RWPE2 (cell line): ENCODE data around the gene MRPL55.

Source experiments
- ATAC-seq: fragments of 200-7000 bp; cut with Tn5 transposase; 3 replicates; pipeline ENCODE4 v1.9.1; 2021; ENCODE audit warnings: low read depth
- DNase-seq: peaks from one replicate; pipeline ENCODE4 v3.0.0-alpha.2; 2020; ENCODE audit warnings: low spot score
- H3K27ac ChIP-seq: fragments of 450-650 bp; 2 replicates; pipeline ENCODE4 v1.5.1; 2017; ENCODE audit warnings: mild to moderate bottlenecking; ENCODE audit not compliant: poor library complexity, severe bottlenecking
- H3K27me3 ChIP-seq: fragments of 250-450 bp; sonication (Bioruptor Pico); 2 replicates; pipeline ENCODE4 v1.5.1; 2021; ENCODE audit warnings: mild to moderate bottlenecking, moderate library complexity; ENCODE audit not compliant: insufficient read depth, poor library complexity, severe bottlenecking
- H3K36me3 ChIP-seq: fragments of 250-450 bp; sonication (Bioruptor Pico); 2 replicates; pipeline ENCODE4 v1.5.1; 2020; ENCODE audit warnings: low read depth, mild to moderate bottlenecking, moderate library complexity
- H3K4me1 ChIP-seq: fragments of 250-450 bp; sonication (Bioruptor Pico); 2 replicates; pipeline ENCODE4 v1.5.1; 2021; ENCODE audit warnings: mild to moderate bottlenecking, moderate library complexity; ENCODE audit not compliant: insufficient read depth, poor library complexity, severe bottlenecking
- H3K4me3 ChIP-seq: fragments of 250-450 bp; sonication (Bioruptor Pico); 2 replicates; pipeline ENCODE4 v1.5.1; 2021; ENCODE audit warnings: mild to moderate bottlenecking, moderate library complexity; ENCODE audit not compliant: severe bottlenecking
- H3K9me3 ChIP-seq: fragments of 250-450 bp; sonication (Bioruptor Pico); 2 replicates; pipeline ENCODE4 v1.5.1; 2021; ENCODE audit warnings: mild to moderate bottlenecking, moderate library complexity; ENCODE audit not compliant: severe bottlenecking
- TF ChIP-seq, protein P1 (sequence below): fragments of 450-650 bp; IDR thresholded peaks from one replicate; pipeline ENCODE4 v1.5.1; 2017; ENCODE audit warnings: mild to moderate bottlenecking, moderate library complexity; ENCODE audit not compliant: poor library complexity, severe bottlenecking

The MRPL55 gene

DNA sequence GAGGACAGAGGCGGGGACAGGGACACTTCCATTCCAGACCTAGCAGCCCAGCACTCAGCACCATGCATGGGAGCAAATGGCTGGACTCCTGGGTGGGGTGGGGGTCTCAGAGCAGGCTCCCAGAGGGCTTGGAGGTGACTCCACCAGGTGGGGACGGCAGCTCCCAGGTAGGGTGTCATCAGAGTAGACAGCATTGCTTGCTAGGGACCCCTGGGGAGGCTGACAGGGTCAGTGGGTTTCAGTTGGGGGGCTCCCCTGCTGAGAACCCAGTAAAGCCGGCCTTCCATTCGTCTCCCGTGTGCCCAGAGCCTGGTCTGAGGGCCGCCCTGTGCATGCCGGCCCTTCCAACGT, 35.9 kb upstream of the MRPL55 start:
- TF ChIP-seq, protein P1, sequence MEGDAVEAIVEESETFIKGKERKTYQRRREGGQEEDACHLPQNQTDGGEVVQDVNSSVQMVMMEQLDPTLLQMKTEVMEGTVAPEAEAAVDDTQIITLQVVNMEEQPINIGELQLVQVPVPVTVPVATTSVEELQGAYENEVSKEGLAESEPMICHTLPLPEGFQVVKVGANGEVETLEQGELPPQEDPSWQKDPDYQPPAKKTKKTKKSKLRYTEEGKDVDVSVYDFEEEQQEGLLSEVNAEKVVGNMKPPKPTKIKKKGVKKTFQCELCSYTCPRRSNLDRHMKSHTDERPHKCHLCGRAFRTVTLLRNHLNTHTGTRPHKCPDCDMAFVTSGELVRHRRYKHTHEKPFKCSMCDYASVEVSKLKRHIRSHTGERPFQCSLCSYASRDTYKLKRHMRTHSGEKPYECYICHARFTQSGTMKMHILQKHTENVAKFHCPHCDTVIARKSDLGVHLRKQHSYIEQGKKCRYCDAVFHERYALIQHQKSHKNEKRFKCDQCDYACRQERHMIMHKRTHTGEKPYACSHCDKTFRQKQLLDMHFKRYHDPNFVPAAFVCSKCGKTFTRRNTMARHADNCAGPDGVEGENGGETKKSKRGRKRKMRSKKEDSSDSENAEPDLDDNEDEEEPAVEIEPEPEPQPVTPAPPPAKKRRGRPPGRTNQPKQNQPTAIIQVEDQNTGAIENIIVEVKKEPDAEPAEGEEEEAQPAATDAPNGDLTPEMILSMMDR, result no peak
- H3K4me1 ChIP-seq, result peaks cover 12% of the 10 kb centered on the region

DNA sequence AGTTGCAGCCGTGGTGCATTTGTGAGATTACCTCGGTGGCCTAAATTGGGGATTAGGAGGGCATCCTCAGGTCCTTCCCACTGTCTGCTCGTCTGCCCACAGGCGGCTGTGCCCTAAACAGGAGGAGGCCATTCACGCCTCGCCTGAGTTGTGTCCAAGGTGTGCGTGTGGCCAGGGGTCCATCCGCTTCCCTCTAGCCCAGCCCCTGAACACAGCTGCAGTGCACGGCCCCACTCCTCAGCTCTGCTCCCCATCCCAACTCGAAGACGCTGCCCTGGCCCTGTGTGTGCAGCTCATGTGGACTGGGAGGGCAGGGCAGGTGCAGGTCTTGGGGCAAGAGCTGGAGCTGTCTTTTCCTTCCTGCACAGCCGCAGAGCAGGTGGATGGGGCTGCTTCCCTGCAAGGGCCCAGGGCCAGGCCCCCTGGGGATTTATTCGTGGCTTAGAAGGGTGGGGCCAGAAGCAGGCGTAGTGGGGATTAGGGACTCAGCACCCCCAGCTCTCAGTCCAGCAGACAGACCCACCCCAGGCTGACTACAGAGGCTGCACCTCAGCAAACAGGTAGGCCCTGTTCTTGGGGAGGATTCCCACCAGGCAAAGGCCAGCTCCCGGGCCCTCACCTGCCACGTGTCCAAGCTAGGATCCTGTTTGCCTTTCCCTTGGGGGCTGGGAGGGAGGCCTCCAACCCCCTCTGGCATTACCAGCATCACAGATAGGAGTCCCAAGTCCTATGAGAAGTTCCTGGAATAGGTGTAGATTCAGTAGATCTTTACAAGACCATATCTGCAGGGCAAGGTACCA, 35.3 kb upstream of the MRPL55 start:
- TF ChIP-seq, protein P1, result no peak
- no peak overlapping the region for H3K27ac ChIP-seq
- H3K4me1 ChIP-seq, result peaks cover 12% of the 10 kb centered on the region
- H3K36me3 ChIP-seq, result peaks cover 15% of the 10 kb centered on the region
- H3K27me3 ChIP-seq, result no peaks in the 10 kb centered on the region
- ATAC-seq, result no peak
- no peak for DNase-seq
- no peak overlapping the region for H3K4me3 ChIP-seq
- no peaks in the 10 kb centered on the region for H3K9me3 ChIP-seq

More for the DNA sequence above, 35.9 kb upstream of the MRPL55 start:
- H3K27ac ChIP-seq, result no peak overlapping the region
- no peaks in the 10 kb centered on the region for H3K27me3 ChIP-seq
- H3K9me3 ChIP-seq, result no peaks in the 10 kb centered on the region
- no peak overlapping the region for H3K4me3 ChIP-seq
- no peak for ATAC-seq
- peaks cover 15% of the 10 kb centered on the region for H3K36me3 ChIP-seq
- no peak for DNase-seq

DNA sequence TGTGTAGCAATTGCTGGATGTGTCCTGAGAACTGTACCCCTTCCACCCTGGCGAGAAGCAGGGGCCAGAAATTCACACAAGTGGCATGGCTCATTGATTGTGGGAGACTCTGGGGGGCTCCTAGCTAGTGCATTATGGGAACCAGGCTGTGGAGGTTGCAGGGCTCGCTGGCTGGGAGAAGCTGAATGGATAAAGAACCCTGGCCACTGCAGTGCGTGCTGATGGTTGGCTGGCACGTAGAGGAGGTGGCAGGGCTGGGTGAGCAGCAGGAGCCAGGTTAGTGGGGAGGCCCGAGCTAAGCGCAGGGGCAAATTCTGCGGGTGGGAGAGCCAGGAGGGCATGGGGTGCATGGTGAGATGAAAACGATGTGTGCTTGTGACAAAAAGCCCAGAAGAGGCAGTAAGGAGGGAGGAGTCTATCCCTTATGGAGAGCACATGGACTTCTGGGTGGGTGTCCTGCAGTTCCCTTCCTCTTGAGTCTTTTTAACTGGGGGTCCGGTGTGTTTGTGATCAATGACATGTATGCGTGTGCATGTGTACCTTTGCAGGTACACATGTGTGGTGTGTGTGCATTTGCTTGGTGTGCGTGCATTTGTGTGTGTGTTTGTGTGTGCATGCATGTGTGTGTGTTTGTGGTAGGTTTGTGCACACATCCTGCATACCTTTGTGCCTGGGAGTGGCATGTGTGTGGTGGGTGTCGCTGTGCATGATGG, 34.5 kb upstream of the MRPL55 start:
- DNase-seq, result no peak
- no peak overlapping the region for H3K4me3 ChIP-seq
- TF ChIP-seq, protein P1, result no peak
- peaks cover 5% of the 10 kb centered on the region for H3K4me1 ChIP-seq
- H3K27ac ChIP-seq, result no peak overlapping the region
- no peaks in the 10 kb centered on the region for H3K27me3 ChIP-seq
- no peaks in the 10 kb centered on the region for H3K9me3 ChIP-seq
- H3K36me3 ChIP-seq, result peaks cover 13% of the 10 kb centered on the region
- no peak for ATAC-seq

DNA sequence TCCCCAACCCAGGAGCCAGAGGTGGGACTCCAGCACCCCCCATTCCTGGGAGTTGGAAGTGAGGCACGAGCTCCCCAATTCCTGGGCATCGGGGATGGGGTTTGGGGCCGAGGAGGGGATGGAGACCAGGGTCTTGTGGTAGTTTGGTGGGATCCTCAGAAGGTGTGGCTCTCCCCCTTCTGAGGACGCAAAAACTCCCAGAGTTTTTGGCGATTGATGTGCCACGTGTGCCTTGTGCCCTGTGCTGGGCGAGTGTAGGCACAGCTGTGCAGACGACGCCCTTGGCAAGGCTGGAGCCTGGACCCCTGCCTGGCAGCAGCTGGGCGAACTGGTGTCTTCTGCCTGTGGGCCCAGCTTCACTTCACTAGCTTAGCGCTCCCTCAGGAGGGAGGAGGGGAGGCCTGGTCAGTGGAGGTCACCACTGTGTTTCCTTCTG, 33.6 kb upstream of the MRPL55 start:
- H3K36me3 ChIP-seq, result peaks cover 8% of the 10 kb centered on the region
- no peaks in the 10 kb centered on the region for H3K9me3 ChIP-seq
- ATAC-seq, result no peak
- no peak overlapping the region for H3K4me3 ChIP-seq
- H3K27me3 ChIP-seq, result no peaks in the 10 kb centered on the region
- no peak for DNase-seq
- H3K4me1 ChIP-seq, result no peaks in the 10 kb centered on the region
- H3K27ac ChIP-seq, result peak overlapping the region; percentile 69
- TF ChIP-seq, protein P1, result no peak
